Nephron (organoid): Measurements from ENCODE around the gene ADCY2.

ENCODE experiments used
- H3K27ac Mint-ChIP-seq, 3 experiments: 2 replicates each; pipeline ENCODE4 v1.8.0; 2020; ENCODE audit warnings: mixed read lengths in 3 of 3, mild to moderate bottlenecking in 2 of 3, moderate library complexity in 1 of 3
- H3K27me3 Mint-ChIP-seq: 2 replicates; pipeline ENCODE4 v1.8.0; 2021; ENCODE audit warnings: low read depth, mild to moderate bottlenecking, moderate library complexity, mixed read lengths
- H3K36me3 Mint-ChIP-seq: 2 replicates; pipeline ENCODE4 v1.8.0; 2020; ENCODE audit warnings: low read depth, mixed read lengths
- H3K4me1 Mint-ChIP-seq: 2 replicates; pipeline ENCODE4 v1.8.0; 2020; ENCODE audit warnings: mixed read lengths
- H3K4me3 Mint-ChIP-seq, 3 experiments: 2 replicates each; pipeline ENCODE4 v1.8.0; 2020; ENCODE audit warnings: mild to moderate bottlenecking in 3 of 3, mixed read lengths in 3 of 3, moderate library complexity in 2 of 3
- H3K9me3 Mint-ChIP-seq: 2 replicates; pipeline ENCODE4 v1.8.0; 2020; ENCODE audit warnings: mixed read lengths
- CTCF ChIP-seq, 3 experiments: fragments of 200-600 bp; sonication (generic); IDR thresholded peaks; one replicate each; pipeline ENCODE4 v1.5.0; 2021; ENCODE audit warnings: antibody characterized with exemption in 3 of 3; ENCODE audit not compliant: unreplicated experiment in 3 of 3

ADCY2 gene

GRCh38 chr5:7816535-7816901 lies 420.6 kb downstream of the ADCY2 start:
- H3K36me3 Mint-ChIP-seq, result peaks cover under 1% of the 10 kb centered on the region
- TF ChIP-seq CTCF (IDR thresholded peaks at IDR 0.05; ENCODE audit: unreplicated experiment in 3 of 3), result peak in 1 of 3 experiments; percentile 18
- H3K4me1 Mint-ChIP-seq, result peaks cover 10% of the 10 kb centered on the region
- H3K4me3 Mint-ChIP-seq, result no peak overlapping the region
- H3K27me3 Mint-ChIP-seq, result peaks cover 9% of the 10 kb centered on the region
- H3K27ac Mint-ChIP-seq, result no peak overlapping the region
- H3K9me3 Mint-ChIP-seq, result no peaks in the 10 kb centered on the region

GRCh38 chr5:7822449-7822848 lies 426.5 kb downstream of the ADCY2 start:
- no peaks in the 10 kb centered on the region for H3K9me3 Mint-ChIP-seq

GRCh38 chr5:7823594-7823993 lies 427.7 kb downstream of the ADCY2 start:
- no peak for TF ChIP-seq CTCF (IDR thresholded peaks at IDR 0.05; ENCODE audit: unreplicated experiment in 3 of 3)
- H3K4me1 Mint-ChIP-seq, result peaks cover 5% of the 10 kb centered on the region
- peaks cover 16% of the 10 kb centered on the region for H3K36me3 Mint-ChIP-seq
- peak overlapping the region in 1 of 3 experiments; percentile 49 for H3K27ac Mint-ChIP-seq
- peaks cover 19% of the 10 kb centered on the region for H3K27me3 Mint-ChIP-seq
- H3K4me3 Mint-ChIP-seq, result no peak overlapping the region
- no peaks in the 10 kb centered on the region for H3K9me3 Mint-ChIP-seq

More at GRCh38 chr5:7822449-7822848, 426.5 kb downstream of the ADCY2 start:
- Mint-ChIP-seq H3K4me3 (no peak overlapping the region), H3K4me1 (peaks cover 5% of the 10 kb centered on the region), H3K36me3 (peaks cover 12% of the 10 kb centered on the region), H3K27ac (no peak overlapping the region), H3K27me3 (peaks cover 18% of the 10 kb centered on the region)
- TF ChIP-seq CTCF (IDR thresholded peaks at IDR 0.05; ENCODE audit: unreplicated experiment in 3 of 3), result no peak

- no peaks in the 10 kb centered on the region for H3K4me1 Mint-ChIP-seq
- H3K36me3 Mint-ChIP-seq, result peaks cover 16% of the 10 kb centered on the region
- H3K9me3 Mint-ChIP-seq, result no peaks in the 10 kb centered on the region
- TF ChIP-seq CTCF (IDR thresholded peaks at IDR 0.05; ENCODE audit: unreplicated experiment in 3 of 3), result no peak
- H3K27ac Mint-ChIP-seq, result no peak overlapping the region
- H3K4me3 Mint-ChIP-seq, result no peak overlapping the region
- peaks cover 12% of the 10 kb centered on the region for H3K27me3 Mint-ChIP-seq
Observed at GRCh38 chr5:7824995-7825394, 429.1 kb downstream of the ADCY2 start.

- Mint-ChIP-seq H3K9me3 (no peaks in the 10 kb centered on the region), H3K27me3 (peaks cover 12% of the 10 kb centered on the region), H3K4me1 (no peaks in the 10 kb centered on the region), H3K36me3 (peaks cover 16% of the 10 kb centered on the region), H3K27ac (no peak overlapping the region), H3K4me3 (no peak overlapping the region)
- TF ChIP-seq CTCF (IDR thresholded peaks at IDR 0.05; ENCODE audit: unreplicated experiment in 3 of 3), result no peak
Observed at GRCh38 chr5:7825630-7826029, 429.7 kb downstream of the ADCY2 start.

GRCh38 chr5:7827610-7828009 lies 431.7 kb downstream of the ADCY2 start:
- TF ChIP-seq CTCF (IDR thresholded peaks at IDR 0.05; ENCODE audit: unreplicated experiment in 3 of 3), result no peak
- no peak overlapping the region for H3K4me3 Mint-ChIP-seq
- no peak overlapping the region for H3K27ac Mint-ChIP-seq
- H3K4me1 Mint-ChIP-seq, result no peaks in the 10 kb centered on the region
- peaks cover 12% of the 10 kb centered on the region for H3K36me3 Mint-ChIP-seq
- H3K27me3 Mint-ChIP-seq, result peaks cover 9% of the 10 kb centered on the region
- no peaks in the 10 kb centered on the region for H3K9me3 Mint-ChIP-seq
